GM23338 (cell line): ENCODE results near the gene PLEK. TPM values are rescaled to one million over a fixed set of nuclear protein-coding genes. Genes with fewer than 3 reads are reported as not detected.

Source experiments
- ATAC-seq: fragments of 200-7000 bp; cut with Tn5 transposase; 3 replicates; pipeline ENCODE4 v1.9.1; 2020
- DNase-seq: peaks from one replicate; pipeline ENCODE4 v3.0.0-alpha.2; 2015; ENCODE audit warnings: low spot score
- H2AFZ ChIP-seq: fragments of 200-600 bp; sonication (generic); 2 replicates; pipeline ENCODE4 v1.8.0; 2016; ENCODE audit warnings: antibody characterized with exemption, mild to moderate bottlenecking, moderate library complexity
- H3F3A ChIP-seq: fragments of 200-600 bp; sonication (generic); replicated peaks from 2 replicates; pipeline ENCODE4 v1.8.0; 2017; ENCODE audit warnings: antibody characterized with exemption, mixed run types, low read depth
- H3K27ac ChIP-seq: fragments of 200-600 bp; sonication (generic); 2 replicates; pipeline ENCODE4 v1.6.1; 2016; ENCODE audit warnings: low read depth
- H3K27me3 ChIP-seq: fragments of 200-600 bp; sonication (generic); 2 replicates; pipeline ENCODE4 v1.8.0; 2016; ENCODE audit warnings: mild to moderate bottlenecking, mixed run types, moderate library complexity; ENCODE audit not compliant: insufficient read depth
- H3K36me3 ChIP-seq: fragments of 200-600 bp; sonication (generic); 2 replicates; pipeline ENCODE4 v1.8.0; 2016; ENCODE audit warnings: mild to moderate bottlenecking; ENCODE audit not compliant: insufficient read depth
- H3K4me1 ChIP-seq: fragments of 200-600 bp; sonication (generic); 2 replicates; pipeline ENCODE4 v1.8.0; 2016; ENCODE audit warnings: mild to moderate bottlenecking, moderate library complexity; ENCODE audit not compliant: insufficient read depth
- H3K4me2 ChIP-seq: fragments of 200-600 bp; sonication (generic); 2 replicates; pipeline ENCODE4 v1.7.1; 2017; ENCODE audit warnings: mixed run types
- H3K4me3 ChIP-seq: fragments of 200-600 bp; sonication (generic); 2 replicates; pipeline ENCODE4 v1.6.1; 2016; ENCODE audit warnings: mixed run types
- H3K79me2 ChIP-seq: fragments of 200-600 bp; sonication (generic); replicated peaks from 2 replicates; pipeline ENCODE4 v1.8.0; 2017; ENCODE audit warnings: mild to moderate bottlenecking; ENCODE audit not compliant: insufficient read depth
- H3K9me2 ChIP-seq: fragments of 200-600 bp; sonication (generic); 2 replicates; pipeline ENCODE4 v1.8.0; 2017; ENCODE audit not compliant: insufficient read depth
- H4K20me1 ChIP-seq: fragments of 200-600 bp; sonication (generic); replicated peaks from 2 replicates; pipeline ENCODE4 v1.8.0; 2017; ENCODE audit warnings: mild to moderate bottlenecking; ENCODE audit not compliant: insufficient read depth
- H3K27ac Mint-ChIP-seq: 2 replicates; pipeline ENCODE4 v1.8.0; 2020; ENCODE audit warnings: inconsistent platforms, mild to moderate bottlenecking, moderate library complexity, mixed read lengths
- H3K27me3 Mint-ChIP-seq: 3 replicates; pipeline ENCODE4 v1.8.0; 2022; ENCODE audit warnings: low read depth, mild to moderate bottlenecking, moderate library complexity, mixed read lengths, inconsistent platforms; ENCODE audit not compliant: insufficient read depth, poor library complexity
- H3K36me3 Mint-ChIP-seq: 3 replicates; pipeline ENCODE4 v1.8.0; 2021; ENCODE audit warnings: low read depth, mild to moderate bottlenecking, inconsistent platforms, moderate library complexity, mixed read lengths
- H3K4me1 Mint-ChIP-seq: 3 replicates; pipeline ENCODE4 v1.8.0; 2020; ENCODE audit warnings: mild to moderate bottlenecking, inconsistent platforms, mixed read lengths
- H3K4me3 Mint-ChIP-seq: 3 replicates; pipeline ENCODE4 v1.8.0; 2021; ENCODE audit warnings: moderate library complexity, mild to moderate bottlenecking, inconsistent platforms, mixed read lengths
- H3K9me3 Mint-ChIP-seq: 3 replicates; pipeline ENCODE4 v1.8.0; 2020; ENCODE audit warnings: moderate library complexity, mild to moderate bottlenecking, inconsistent platforms, mixed read lengths
- CREB1 ChIP-seq: fragments of 250-450 bp; sonication (Bioruptor Pico); IDR thresholded peaks from 2 replicates; pipeline ENCODE4 v1.5.0; 2020; ENCODE audit warnings: low read depth, mild to moderate bottlenecking, moderate library complexity
- EZH2 ChIP-seq: fragments of 200-600 bp; sonication (generic); IDR thresholded peaks from one replicate; pipeline ENCODE4 v1.8.0; 2017; ENCODE audit warnings: antibody characterized with exemption, mild to moderate bottlenecking, low read depth; ENCODE audit not compliant: unreplicated experiment
- EZH2phosphoT487 ChIP-seq: fragments of 200-600 bp; sonication (generic); IDR thresholded peaks from one replicate; pipeline ENCODE4 v1.8.1; 2018; ENCODE audit warnings: antibody characterized with exemption; ENCODE audit not compliant: unreplicated experiment
- JUNB ChIP-seq: IDR thresholded peaks from one replicate; pipeline ENCODE4 v1.6.1; 2016; ENCODE audit warnings: antibody characterized with exemption; ENCODE audit not compliant: unreplicated experiment
- NANOG ChIP-seq: IDR thresholded peaks from 2 replicates; pipeline ENCODE4 v1.6.1; 2016; ENCODE audit warnings: antibody characterized with exemption, borderline replicate concordance
- POLR2AphosphoS5 ChIP-seq: IDR thresholded peaks from 2 replicates; pipeline ENCODE4 v1.6.1; 2016; ENCODE audit warnings: antibody characterized with exemption, low read depth
- REST ChIP-seq: IDR thresholded peaks from one replicate; pipeline ENCODE4 v1.6.1; 2018; ENCODE audit warnings: antibody characterized with exemption; ENCODE audit not compliant: unreplicated experiment
- STAT1 ChIP-seq: IDR thresholded peaks from one replicate; pipeline ENCODE4 v1.6.1; 2016; ENCODE audit warnings: antibody characterized with exemption; ENCODE audit not compliant: unreplicated experiment
- ZNF114 ChIP-seq: fragments of 250-450 bp; sonication (Bioruptor Pico); IDR thresholded peaks from 2 replicates; pipeline ENCODE4 v1.5.0; 2020; ENCODE audit warnings: mild to moderate bottlenecking, moderate library complexity
- ZNF462 ChIP-seq: fragments of 250-450 bp; sonication (Bioruptor Pico); IDR thresholded peaks from 2 replicates; pipeline ENCODE4 v1.5.0; 2020; ENCODE audit warnings: mild to moderate bottlenecking, moderate library complexity
- polyA plus RNA-seq: library from polyadenylated mRNA; unstranded; fragments of >200 nt; fragmentation: Nextera tagmentation; extraction: Ambion mirVana; gene quantifications from 2 replicates; pipeline ENCODE4 v1.2.1, GENCODE V29; 2016
- total RNA-seq: library from RNA; depleted of rRNA; stranded (reverse); fragments of >200 nt; shearing (Covaris generic); gene quantifications from 2 replicates; pipeline ENCODE4 v1.2.3, GENCODE V29; 2014
- TF ChIP-seq, protein P1 (sequence below), 2 experiments: fragments of 200-600 bp in 1 of 2; sonication (generic) in 1 of 2; conservative IDR thresholded peaks; 2 replicates each; pipeline versions ENCODE4 v1.5.1 to v1.6.1; 2016 to 2017; ENCODE audit warnings: antibody characterized with exemption in 2 of 2, low read depth in 2 of 2, mild to moderate bottlenecking in 2 of 2, moderate library complexity in 1 of 2

Gene PLEK
- total and polyA plus RNA-seq, 2 experiments from 2014 or later, result 0.06 TPM; not detected in 1

DNA sequence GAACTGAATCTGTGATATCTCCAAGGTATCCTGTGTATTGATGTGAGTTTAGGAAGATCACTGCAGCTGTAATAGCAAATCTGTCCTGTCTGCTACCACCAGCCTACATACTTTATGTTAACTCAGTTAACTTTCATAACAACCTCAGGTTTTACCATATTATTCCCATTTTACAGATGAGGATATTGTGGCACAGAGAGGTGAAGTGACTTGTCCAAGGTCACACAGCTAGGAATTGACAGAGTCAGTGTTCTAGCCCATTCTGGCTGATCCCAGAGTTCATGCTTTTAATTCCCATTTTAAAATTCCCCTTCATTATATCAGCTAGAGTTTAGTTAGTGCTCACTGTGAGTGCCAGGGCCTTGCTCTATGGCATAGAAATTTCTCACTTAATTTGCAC lies 49.4 kb downstream of the PLEK start:
- Histone ChIP-seq H3K27ac (no peak overlapping the region), H3K79me2 (no peaks in the 10 kb centered on the region), H3F3A (no peaks in the 10 kb centered on the region), H3K4me1 (peaks cover 14% of the 10 kb centered on the region), H3K9me2 (no peaks in the 10 kb centered on the region), H3K36me3 (no peaks in the 10 kb centered on the region), H3K27me3 (no peaks in the 10 kb centered on the region), H3K4me2 (no peak overlapping the region), H3K4me3 (no peak overlapping the region), H4K20me1 (no peaks in the 10 kb centered on the region), H2AFZ (no peak overlapping the region)
- Mint-ChIP-seq H3K36me3 (no peaks in the 10 kb centered on the region; the same call in 2 of the 3 replicates), H3K27ac (no peak overlapping the region), H3K9me3 (no peaks in the 10 kb centered on the region; the same call in 2 of the 3 replicates), H3K4me1 (peaks cover 16% of the 10 kb centered on the region), H3K27me3 (peaks cover 2% of the 10 kb centered on the region), H3K4me3 (no peak overlapping the region)
- no peak for DNase-seq
- TF ChIP-seq EZH2phosphoT487 (no peak), POLR2AphosphoS5 (no peak), EZH2 (no peak), JUNB (no peak), CREB1 (CRISPR knock-in tag) (no peak), ZNF114 (CRISPR knock-in tag) (no peak), STAT1 (no peak), NANOG (no peak), REST (no peak), ZNF462 (no peak)
- TF ChIP-seq, protein P1, sequence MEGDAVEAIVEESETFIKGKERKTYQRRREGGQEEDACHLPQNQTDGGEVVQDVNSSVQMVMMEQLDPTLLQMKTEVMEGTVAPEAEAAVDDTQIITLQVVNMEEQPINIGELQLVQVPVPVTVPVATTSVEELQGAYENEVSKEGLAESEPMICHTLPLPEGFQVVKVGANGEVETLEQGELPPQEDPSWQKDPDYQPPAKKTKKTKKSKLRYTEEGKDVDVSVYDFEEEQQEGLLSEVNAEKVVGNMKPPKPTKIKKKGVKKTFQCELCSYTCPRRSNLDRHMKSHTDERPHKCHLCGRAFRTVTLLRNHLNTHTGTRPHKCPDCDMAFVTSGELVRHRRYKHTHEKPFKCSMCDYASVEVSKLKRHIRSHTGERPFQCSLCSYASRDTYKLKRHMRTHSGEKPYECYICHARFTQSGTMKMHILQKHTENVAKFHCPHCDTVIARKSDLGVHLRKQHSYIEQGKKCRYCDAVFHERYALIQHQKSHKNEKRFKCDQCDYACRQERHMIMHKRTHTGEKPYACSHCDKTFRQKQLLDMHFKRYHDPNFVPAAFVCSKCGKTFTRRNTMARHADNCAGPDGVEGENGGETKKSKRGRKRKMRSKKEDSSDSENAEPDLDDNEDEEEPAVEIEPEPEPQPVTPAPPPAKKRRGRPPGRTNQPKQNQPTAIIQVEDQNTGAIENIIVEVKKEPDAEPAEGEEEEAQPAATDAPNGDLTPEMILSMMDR (conservative IDR thresholded peaks at IDR 0.05; ENCODE audit: low read depth in 2 of 2), result no peak
- no peak for ATAC-seq
